Naive thymus-derived CD4-positive, alpha-beta T cell (primary cell): ENCODE data around the gene SAFB. TPM values are rescaled to one million over a fixed set of nuclear protein-coding genes. Genes with fewer than 3 reads are reported as not detected.

Source experiments
- ATAC-seq: fragments of 150-1000 bp; cut with Tn5 transposase; 2 replicates; pipeline ENCODE4 v1.10.0; 2021; ENCODE audit warnings: mild to moderate bottlenecking, moderate library complexity
- CTCF ChIA-PET: fragments of 350-600 bp; sonication (Branson Sonifier 250); formaldehyde crosslinking; loops from one replicate; lab custom pipeline; 2021; ENCODE audit warnings: antibody characterized with exemption; lab: Charles Lee
- POLR2A ChIA-PET: fragments of 350-600 bp; sonication (Branson Sonifier 250); formaldehyde crosslinking; loops from one replicate; lab custom pipeline; 2021; ENCODE audit warnings: antibody characterized with exemption, inconsistent platforms; lab: Charles Lee
- DNase-seq, 9 donors: peaks; one replicate each; pipeline versions ENCODE4 v3.0.0 to v3.0.0-alpha.2; 2020 to 2022; ENCODE audit warnings: mixed read lengths in 1 of 9
- H3K27ac ChIP-seq: one replicate; pipeline ENCODE4 v1.7.0; 2013; ENCODE audit warnings: mild to moderate bottlenecking, low read depth, low read length, moderate library complexity
- H3K27me3 ChIP-seq, 2 donors: one replicate each; pipeline ENCODE4 v1.7.0; 2013; ENCODE audit warnings: low read length in 2 of 2, mild to moderate bottlenecking in 2 of 2, moderate library complexity in 2 of 2; ENCODE audit not compliant: control insufficient read depth in 2 of 2, insufficient read depth in 2 of 2
- H3K36me3 ChIP-seq, 3 experiments: 1 replicate in 2 of 3; 2 replicates in 1 of 3; pipeline ENCODE4 v1.7.0; 2013; ENCODE audit warnings: low read length in 3 of 3, mild to moderate bottlenecking in 3 of 3, moderate library complexity in 1 of 3; ENCODE audit not compliant: insufficient read depth in 3 of 3, control insufficient read depth in 2 of 3
- H3K4me1 ChIP-seq, 2 donors: one replicate each; pipeline ENCODE4 v1.7.0; 2013; ENCODE audit warnings: low read length in 2 of 2, mild to moderate bottlenecking in 2 of 2, moderate library complexity in 1 of 2; ENCODE audit not compliant: control insufficient read depth in 2 of 2, insufficient read depth in 2 of 2
- H3K4me3 ChIP-seq: 2 replicates; pipeline ENCODE4 v1.7.0; 2013; ENCODE audit warnings: mild to moderate bottlenecking, low read length
- H3K9me3 ChIP-seq, 3 experiments: 1 replicate in 2 of 3; 2 replicates in 1 of 3; pipeline ENCODE4 v1.7.0; 2013; ENCODE audit warnings: low read length in 3 of 3; ENCODE audit not compliant: control insufficient read depth in 2 of 3
- H3K27ac Mint-ChIP-seq, 9 donors: one replicate each; pipeline ENCODE4 v1.8.0; 2020 to 2022; ENCODE audit warnings: mixed read lengths in 9 of 9, mild to moderate bottlenecking in 8 of 9, moderate library complexity in 5 of 9, inconsistent platforms in 2 of 9
- H3K27me3 Mint-ChIP-seq, 5 donors: one replicate each; pipeline ENCODE4 v1.8.0; 2021 to 2022; ENCODE audit warnings: mixed read lengths in 5 of 5, mild to moderate bottlenecking in 1 of 5
- H3K36me3 Mint-ChIP-seq, 5 donors: one replicate each; pipeline ENCODE4 v1.8.0; 2020 to 2022; ENCODE audit warnings: mixed read lengths in 5 of 5, mild to moderate bottlenecking in 3 of 5, inconsistent platforms in 1 of 5
- H3K4me1 Mint-ChIP-seq, 7 donors: one replicate each; pipeline ENCODE4 v1.8.0; 2020 to 2022; ENCODE audit warnings: mixed read lengths in 7 of 7, mild to moderate bottlenecking in 3 of 7, inconsistent platforms in 1 of 7
- H3K4me3 Mint-ChIP-seq, 10 donors: one replicate each; pipeline ENCODE4 v1.8.0; 2020 to 2022; ENCODE audit warnings: mild to moderate bottlenecking in 10 of 10, mixed read lengths in 10 of 10, moderate library complexity in 6 of 10, inconsistent platforms in 2 of 10
- H3K9me3 Mint-ChIP-seq, 11 donors: one replicate each; pipeline ENCODE4 v1.8.0; 2020 to 2022; ENCODE audit warnings: mixed read lengths in 11 of 11, mild to moderate bottlenecking in 4 of 11, inconsistent platforms in 1 of 11, moderate library complexity in 1 of 11
- intact Hi-C, 2 donors: fragments of 100-400 bp; cut with micrococcal nuclease; formaldehyde crosslinking; loops; one replicate each; pipeline ENCODE4 v1.15.1; 2023
- polyA plus RNA-seq, 2 donors: library from polyadenylated mRNA; unstranded; fragments of 300-500 nt; fragmentation: Illumina TruSeq; gene quantifications; one replicate each; pipeline ENCODE4 v1.2.3, GENCODE V29; 2021
- total RNA-seq, 6 experiments: library from RNA in 5 of 6; stranded (reverse) in 5 of 6; gene quantifications; 1 replicate in 5 of 6; 2 replicates in 1 of 6; pipeline ENCODE4 v1.2.3 and lab custom pipeline; 2021 to 2026

The SAFB gene
- total and polyA plus RNA-seq, 7 experiments from 2014 or later: 50.3 to 203 (median 170) TPM

GRCh38 chr19:5644037-5644436 is 21.2 kb downstream of the SAFB start:
- Histone ChIP-seq H3K27ac (no peak overlapping the region), H3K27me3 (no peaks in the 10 kb centered on the region), H3K9me3 (no peaks in the 10 kb centered on the region), H3K4me1 (no peaks in the 10 kb centered on the region), H3K36me3 (peaks cover 26 to 77% (median 40%) of the 10 kb centered on the region in 3 experiments), H3K4me3 (no peak overlapping the region)
- Mint-ChIP-seq H3K36me3 (peaks cover 30 to 51% (median 33%) of the 10 kb centered on the region in 5 donors), H3K4me1 (peaks cover 11 to 50% (median 41%) of the 10 kb centered on the region in 7 donors), H3K27me3 (no peaks in the 10 kb centered on the region), H3K4me3 (no peak overlapping the region), H3K27ac (peak overlapping the region in 3 of 9 donors; percentile 57 to 74 (median 71)), H3K9me3 (no peaks in the 10 kb centered on the region)
- intact Hi-C loops: no loop called here
- ChIA-PET POLR2A (interaction anchor here (0.7 kb wide), 1 partner anchor 17 kb away, joined by 3 read pairs; no protein-coding TSS in a partner anchor), CTCF (no interaction called here)
- ATAC-seq (no peak), DNase-seq (no peak)

- H3K4me3 Mint-ChIP-seq: no peak overlapping the region
These were observed 22.5 kb downstream of the SAFB start for GRCh38 chr19:5645409-5645808.

GRCh38 chr19:5646703-5647102 is 23.8 kb downstream of the SAFB start:
- no peak overlapping the region for H3K4me3 ChIP-seq
- H3K27ac Mint-ChIP-seq: peak overlapping the region in 4 of 9 donors; percentile 13 to 80 (median 22)
- DNase-seq (no peak), ATAC-seq (no peak)
- H3K36me3 ChIP-seq: peaks cover 40 to 89% (median 46%) of the 10 kb centered on the region in 3 experiments
- no peak overlapping the region for H3K4me3 Mint-ChIP-seq
- peaks cover 9 to 35% (median 29%) of the 10 kb centered on the region in 7 donors for H3K4me1 Mint-ChIP-seq
- H3K36me3 Mint-ChIP-seq: peaks cover 27 to 57% (median 31%) of the 10 kb centered on the region in 5 donors
- no peaks in the 10 kb centered on the region for H3K27me3 ChIP-seq
- POLR2A ChIA-PET: interaction anchor here (1.0 kb wide), 1 partner anchor 22 kb away, joined by 5 read pairs; no protein-coding TSS in a partner anchor
- H3K9me3 ChIP-seq: no peaks in the 10 kb centered on the region
- H3K27me3 Mint-ChIP-seq: no peaks in the 10 kb centered on the region
- intact Hi-C loops: no loop called here
- CTCF ChIA-PET: no interaction called here
- no peaks in the 10 kb centered on the region for H3K4me1 ChIP-seq
- H3K27ac ChIP-seq: no peak overlapping the region
- no peaks in the 10 kb centered on the region for H3K9me3 Mint-ChIP-seq

More at GRCh38 chr19:5645409-5645808, 22.5 kb downstream of the SAFB start:
- no peak overlapping the region for H3K4me3 ChIP-seq
- H3K36me3 ChIP-seq: peaks cover 31 to 85% (median 46%) of the 10 kb centered on the region in 3 experiments
- Mint-ChIP-seq H3K36me3 (peaks cover 30 to 60% (median 34%) of the 10 kb centered on the region in 5 donors), H3K27ac (peak overlapping the region in 4 of 9 donors; percentile 20 to 59 (median 40)), H3K27me3 (no peaks in the 10 kb centered on the region), H3K4me1 (peaks cover 9 to 42% (median 35%) of the 10 kb centered on the region in 7 donors), H3K9me3 (no peaks in the 10 kb centered on the region)
- no peaks in the 10 kb centered on the region for H3K9me3 ChIP-seq
- H3K27me3 ChIP-seq: no peaks in the 10 kb centered on the region
- intact Hi-C loops: no loop called here
- no peak overlapping the region for H3K27ac ChIP-seq
- ATAC-seq (no peak), DNase-seq (no peak)
- H3K4me1 ChIP-seq: no peaks in the 10 kb centered on the region
- POLR2A ChIA-PET: interaction anchor here (0.6 to 1.0 kb wide), 3 partner anchors 18 to 22 kb away, joined by 3 to 5 read pairs (median 3); partner anchors contain the start of gene SAFB
- CTCF ChIA-PET: no interaction called here

- H3K27ac ChIP-seq: no peak overlapping the region
- no peaks in the 10 kb centered on the region for H3K9me3 ChIP-seq
- H3K27ac Mint-ChIP-seq: no peak overlapping the region
- no peak overlapping the region for H3K4me3 Mint-ChIP-seq
- POLR2A ChIA-PET: no interaction called here
- H3K4me1 Mint-ChIP-seq: peaks cover 6 to 28% (median 20%) of the 10 kb centered on the region in 7 donors
- H3K36me3 Mint-ChIP-seq: peaks cover 23 to 68% (median 29%) of the 10 kb centered on the region in 5 donors
- ATAC-seq: no peak
- no peaks in the 10 kb centered on the region for H3K27me3 ChIP-seq
- H3K36me3 ChIP-seq: peaks cover 35 to 89% (median 48%) of the 10 kb centered on the region in 3 experiments
- no peaks in the 10 kb centered on the region for H3K27me3 Mint-ChIP-seq
- no peak for DNase-seq
- intact Hi-C loops: no loop called here
- CTCF ChIA-PET: no interaction called here
- H3K9me3 Mint-ChIP-seq: no peaks in the 10 kb centered on the region
- no peaks in the 10 kb centered on the region for H3K4me1 ChIP-seq
- H3K4me3 ChIP-seq: no peak overlapping the region
These were observed 25.6 kb downstream of the SAFB start for GRCh38 chr19:5648464-5648863.

- Histone ChIP-seq H3K9me3 (no peaks in the 10 kb centered on the region), H3K4me1 (no peaks in the 10 kb centered on the region), H3K4me3 (no peak overlapping the region), H3K27me3 (no peaks in the 10 kb centered on the region), H3K36me3 (peaks cover 38 to 85% (median 49%) of the 10 kb centered on the region in 3 experiments), H3K27ac (no peak overlapping the region)
- CTCF ChIA-PET: no interaction called here
- DNase-seq: no peak
- H3K36me3 Mint-ChIP-seq: peaks cover 18 to 62% (median 31%) of the 10 kb centered on the region in 5 donors
- POLR2A ChIA-PET: no interaction called here
- H3K4me3 Mint-ChIP-seq: no peak overlapping the region
- H3K4me1 Mint-ChIP-seq: peaks cover 0 to 12% (median 6%) of the 10 kb centered on the region in 7 donors
- no peaks in the 10 kb centered on the region for H3K9me3 Mint-ChIP-seq
- H3K27ac Mint-ChIP-seq: no peak overlapping the region
- no peaks in the 10 kb centered on the region for H3K27me3 Mint-ChIP-seq
- no peak for ATAC-seq
- intact Hi-C loops: no loop called here
These were observed 28.5 kb downstream of the SAFB start for GRCh38 chr19:5651361-5651760.

GRCh38 chr19:5652261-5652660 is 29.4 kb downstream of the SAFB start:
- ChIA-PET CTCF (no interaction called here), POLR2A (no interaction called here)
- H3K27ac Mint-ChIP-seq: no peak overlapping the region
- H3K27me3 Mint-ChIP-seq: no peaks in the 10 kb centered on the region
- peaks cover 0 to 6% (median under 1%) of the 10 kb centered on the region in 7 donors for H3K4me1 Mint-ChIP-seq
- Histone ChIP-seq H3K27me3 (no peaks in the 10 kb centered on the region), H3K4me3 (no peak overlapping the region), H3K4me1 (no peaks in the 10 kb centered on the region), H3K36me3 (peaks cover 40 to 82% (median 46%) of the 10 kb centered on the region in 3 experiments), H3K27ac (no peak overlapping the region), H3K9me3 (no peaks in the 10 kb centered on the region)
- H3K36me3 Mint-ChIP-seq: peaks cover 12 to 58% (median 25%) of the 10 kb centered on the region in 5 donors
- no peak overlapping the region for H3K4me3 Mint-ChIP-seq
- DNase-seq (no peak), ATAC-seq (no peak)
- intact Hi-C loops: no loop called here
- H3K9me3 Mint-ChIP-seq: no peaks in the 10 kb centered on the region

GRCh38 chr19:5654931-5655330 is 32.0 kb downstream of the SAFB start:
- Mint-ChIP-seq H3K27ac (peak overlapping the region in 1 of 9 donors; percentile 62), H3K4me1 (peaks cover 0 to 2% (median 0%) of the 10 kb centered on the region in 7 donors), H3K27me3 (no peaks in the 10 kb centered on the region), H3K36me3 (peaks cover 7 to 54% (median 24%) of the 10 kb centered on the region in 5 donors), H3K9me3 (no peaks in the 10 kb centered on the region), H3K4me3 (no peak overlapping the region)
- ATAC-seq (no peak), DNase-seq (no peak)
- H3K27me3 ChIP-seq: no peaks in the 10 kb centered on the region
- ChIA-PET POLR2A (interaction anchor here (0.9 to 2.1 kb wide), 3 partner anchors 10 to 32 kb away, joined by 3 to 9 read pairs (median 3); partner anchors contain the start of genes SAFB and SAFB2), CTCF (no interaction called here)
- intact Hi-C loops: no loop called here
- H3K4me1 ChIP-seq: no peaks in the 10 kb centered on the region
- H3K27ac ChIP-seq: no peak overlapping the region
- no peaks in the 10 kb centered on the region for H3K9me3 ChIP-seq
- H3K36me3 ChIP-seq: peaks cover 28 to 91% (median 46%) of the 10 kb centered on the region in 3 experiments
- no peak overlapping the region for H3K4me3 ChIP-seq
